GM18909 (cell line): Measurements from ENCODE around the gene NAALADL2.
"Not testable (repeated sequence)": the region's sequence is repeated elsewhere in the genome, so short reads cannot be mapped to it uniquely, and the experiment has no call there.

Experiments
- ATAC-seq: cut with Tn5 transposase; IDR thresholded peaks from one replicate; pipeline ENCODE4 v1.9.1; 2021; ENCODE audit warnings: mild to moderate bottlenecking; ENCODE audit not compliant: unreplicated experiment, poor library complexity

Gene NAALADL2

DNA sequence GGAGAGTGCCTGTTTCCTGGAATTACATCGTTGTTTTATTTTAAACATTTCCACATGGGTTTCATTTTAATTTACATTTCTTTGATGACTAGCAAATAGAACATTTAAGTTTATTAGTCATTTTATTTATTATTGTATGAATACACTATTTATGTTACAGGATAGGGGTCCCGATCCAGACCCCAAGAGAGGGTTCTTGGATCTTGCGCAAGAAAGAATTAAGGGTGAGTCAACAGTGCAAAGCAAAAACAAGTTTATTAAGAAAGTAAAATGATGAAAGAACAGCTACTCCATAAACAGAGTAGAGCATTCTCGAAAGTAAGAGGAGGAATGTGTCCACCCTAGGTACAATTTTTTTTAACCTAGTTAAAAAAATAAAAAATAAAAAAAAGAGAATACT lies 539.5 kb downstream of the NAALADL2 start:
- ATAC-seq = no peak

DNA sequence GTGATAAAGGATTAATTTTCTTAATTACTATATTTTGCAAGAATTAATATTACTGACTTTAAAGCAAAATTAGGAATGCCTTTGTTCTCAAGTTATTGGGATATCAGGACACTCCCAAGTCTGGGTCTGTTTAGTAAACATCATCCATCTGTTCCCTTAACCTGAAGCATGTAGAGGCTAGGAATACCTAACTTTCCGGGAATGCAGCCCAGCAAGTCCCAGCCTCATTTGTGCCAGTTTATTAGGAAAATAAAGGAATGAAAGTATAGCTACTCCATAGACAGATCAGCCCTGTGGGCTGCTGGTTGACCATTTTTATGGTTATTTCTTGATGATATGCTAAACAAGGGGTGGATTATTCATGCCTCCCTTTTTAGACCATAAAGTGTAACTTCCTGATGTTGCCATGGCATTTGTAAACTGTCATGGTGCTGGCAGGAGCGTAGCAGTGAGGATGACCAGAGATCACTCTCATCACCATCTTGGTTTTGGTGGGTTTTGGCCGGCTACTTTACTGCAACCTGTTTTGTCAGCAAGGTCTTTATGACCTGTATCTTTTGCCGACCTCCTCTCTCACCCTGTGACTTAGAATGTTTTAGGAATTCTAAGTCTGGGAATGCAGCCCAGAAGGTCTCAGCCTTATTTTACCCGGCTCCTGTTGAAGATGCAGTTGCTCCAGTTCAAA lies 540.2 kb downstream of the NAALADL2 start:
- no peak for ATAC-seq

DNA sequence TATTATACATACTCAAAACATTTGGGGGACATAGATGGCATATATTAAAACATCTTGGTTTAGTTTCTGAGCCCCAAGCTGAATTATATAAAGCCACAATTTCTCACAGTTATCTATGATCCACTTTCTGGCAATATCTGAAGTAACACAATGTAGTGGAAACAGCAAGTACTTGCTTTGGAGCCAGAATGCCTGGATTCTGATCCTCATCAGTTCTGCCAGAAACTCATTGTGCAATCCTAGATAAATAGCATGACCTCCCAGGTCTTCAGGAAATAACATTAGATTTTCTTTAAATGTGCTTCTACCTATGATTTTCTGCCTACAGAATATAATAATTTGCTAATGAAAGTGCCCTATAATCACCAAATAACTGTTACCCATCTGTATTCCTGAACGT lies 544.9 kb downstream of the NAALADL2 start:
- ATAC-seq = no peak

DNA sequence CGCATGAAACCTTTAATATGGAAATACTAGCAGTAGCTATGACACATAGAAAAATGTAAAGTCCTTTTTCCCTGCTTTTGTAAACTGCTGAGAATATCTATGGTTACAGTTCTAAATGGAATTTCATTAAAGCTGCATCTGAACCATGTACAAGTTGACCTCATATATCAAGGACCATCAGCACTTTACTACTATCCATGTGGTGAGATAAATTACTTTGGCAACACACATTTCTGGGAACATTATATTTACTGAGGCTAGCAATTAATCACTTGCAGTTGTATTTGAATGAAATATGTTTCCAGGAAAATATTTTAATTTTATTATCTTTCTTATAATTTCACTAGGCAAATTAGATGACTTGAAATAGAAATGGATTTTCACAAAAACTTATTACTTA lies 545.5 kb downstream of the NAALADL2 start:
- ATAC-seq = no peak

DNA sequence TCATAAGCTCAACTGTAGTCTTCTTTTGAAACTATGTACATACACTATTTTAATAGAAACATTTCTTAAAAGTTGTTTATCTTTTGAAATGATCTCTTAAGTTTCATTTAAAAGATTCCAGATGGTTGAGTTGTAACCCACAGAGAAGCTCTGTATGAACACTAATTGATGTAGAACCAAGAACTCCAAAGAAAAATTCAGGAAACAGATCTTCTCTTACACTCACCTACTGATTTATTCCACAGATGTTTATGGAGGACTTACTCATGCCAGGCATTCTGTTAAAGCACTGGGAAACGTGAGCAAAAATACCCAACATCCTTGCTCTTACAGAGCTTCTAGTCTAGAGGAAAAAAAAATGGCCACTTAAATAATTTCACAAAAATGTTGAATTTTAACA lies 551.1 kb downstream of the NAALADL2 start:
- no peak for ATAC-seq

DNA sequence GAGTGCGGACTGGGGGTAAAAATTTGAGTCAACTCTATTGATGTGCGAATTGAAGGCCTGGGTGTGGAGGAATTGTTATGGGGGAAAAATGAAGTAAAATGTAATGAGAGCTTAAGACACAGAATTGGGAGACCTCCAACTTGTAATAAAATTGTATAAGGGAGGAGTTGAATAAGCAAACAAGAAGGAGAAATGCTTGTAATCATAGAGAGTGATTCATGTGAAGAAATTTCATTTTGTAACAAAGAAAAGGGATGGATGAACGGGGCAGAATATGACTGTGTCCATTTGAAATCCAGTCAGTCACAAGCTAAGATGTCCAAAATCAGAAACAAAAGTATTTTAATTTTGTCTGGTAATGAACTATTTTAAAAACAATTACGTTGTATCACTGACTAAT lies 552.3 kb downstream of the NAALADL2 start:
- no peak for ATAC-seq

DNA sequence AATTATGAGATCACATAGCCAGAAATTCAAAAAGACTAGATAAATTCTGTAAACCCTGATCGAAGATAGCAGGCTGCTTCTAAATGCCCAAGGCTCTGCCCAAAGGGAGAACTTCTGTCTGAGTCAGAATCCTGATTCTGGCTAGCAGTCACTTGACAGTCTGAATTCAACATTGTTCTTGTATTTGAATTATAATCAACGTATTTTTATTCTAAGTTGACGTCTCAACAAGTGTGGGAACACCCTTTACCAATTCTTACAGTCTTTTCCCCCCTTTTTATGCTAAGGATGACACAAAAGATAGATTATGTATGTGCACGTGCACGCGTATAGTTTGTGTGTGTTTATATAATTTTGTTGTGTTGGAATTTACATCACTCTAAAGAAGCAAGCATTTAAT lies 552.8 kb downstream of the NAALADL2 start:
- ATAC-seq = no peak

DNA sequence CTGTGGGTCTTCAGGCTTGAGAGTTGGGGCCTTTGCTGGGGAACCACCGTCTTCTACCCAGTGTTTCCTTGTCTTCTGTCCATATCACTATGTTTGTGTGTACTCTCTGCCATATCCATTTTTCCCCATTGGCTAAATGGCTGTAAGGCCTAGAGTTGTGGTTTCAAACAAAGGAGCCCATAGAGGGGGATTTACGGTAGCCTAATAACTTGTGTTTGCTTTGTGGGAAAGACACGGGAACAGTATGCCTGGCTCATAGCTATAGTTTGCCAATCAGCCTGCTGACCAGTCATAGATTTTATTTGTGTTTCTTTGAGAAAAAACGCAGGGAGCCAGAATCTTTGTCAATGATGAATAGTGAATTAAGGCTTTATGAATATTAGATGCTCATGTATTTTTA lies 554.8 kb downstream of the NAALADL2 start:
- ATAC-seq = no peak

DNA sequence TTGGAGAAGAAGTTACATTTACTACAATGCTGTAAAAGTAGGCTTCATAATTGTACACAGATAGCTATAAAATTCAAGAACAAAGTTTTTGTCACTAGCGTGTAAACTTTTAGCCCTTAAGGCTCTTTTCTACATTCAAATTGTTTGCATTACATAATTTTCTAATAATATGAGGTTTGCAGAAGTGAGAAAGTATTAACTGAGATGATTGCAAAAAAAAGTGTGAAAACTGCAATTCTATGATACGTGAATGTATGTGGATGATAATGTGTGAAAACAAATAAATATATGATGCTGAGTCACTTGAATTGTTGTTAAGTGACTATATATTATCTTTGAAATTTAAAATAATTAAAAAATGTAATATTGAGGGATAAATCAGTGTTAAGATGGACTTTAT lies 557.5 kb downstream of the NAALADL2 start:
- ATAC-seq = no peak

DNA sequence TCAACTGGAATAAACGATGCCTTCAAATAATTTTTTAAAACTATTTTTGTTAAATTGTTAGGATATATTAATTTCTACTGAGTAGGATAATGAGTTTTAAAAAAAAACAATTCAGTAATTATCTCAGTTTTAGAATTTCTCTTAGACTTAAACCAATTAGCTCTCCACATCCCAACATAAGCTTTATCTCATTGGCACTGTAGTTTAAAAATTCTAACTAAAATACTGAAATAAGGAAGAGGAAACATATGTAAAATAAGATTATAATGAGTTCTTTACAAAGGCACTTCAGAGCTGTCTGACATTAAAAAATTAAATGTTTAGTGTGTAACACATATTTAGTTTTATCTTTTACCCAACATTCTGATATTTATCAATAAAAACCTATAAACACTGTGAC lies 558.3 kb downstream of the NAALADL2 start:
- ATAC-seq = no peak

DNA sequence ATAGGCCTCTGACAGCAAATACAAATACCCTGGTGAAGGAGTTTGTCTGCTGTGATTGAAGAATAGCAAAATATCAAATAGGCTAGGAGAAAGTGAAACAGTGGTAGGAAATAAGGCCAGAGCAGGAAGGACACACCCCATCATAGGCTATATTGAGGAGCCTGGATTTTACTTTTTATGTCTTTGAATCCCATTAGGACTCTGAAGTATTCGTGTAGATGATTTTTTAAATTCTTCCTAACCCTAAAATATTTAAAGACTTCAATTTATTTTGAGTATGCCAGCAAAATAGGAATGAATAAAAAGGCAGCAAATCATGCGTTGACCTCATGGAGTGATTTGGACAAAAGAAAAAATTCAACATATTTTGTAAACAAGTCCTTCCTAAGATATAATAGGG lies 562.8 kb downstream of the NAALADL2 start:
- ATAC-seq = no peak

DNA sequence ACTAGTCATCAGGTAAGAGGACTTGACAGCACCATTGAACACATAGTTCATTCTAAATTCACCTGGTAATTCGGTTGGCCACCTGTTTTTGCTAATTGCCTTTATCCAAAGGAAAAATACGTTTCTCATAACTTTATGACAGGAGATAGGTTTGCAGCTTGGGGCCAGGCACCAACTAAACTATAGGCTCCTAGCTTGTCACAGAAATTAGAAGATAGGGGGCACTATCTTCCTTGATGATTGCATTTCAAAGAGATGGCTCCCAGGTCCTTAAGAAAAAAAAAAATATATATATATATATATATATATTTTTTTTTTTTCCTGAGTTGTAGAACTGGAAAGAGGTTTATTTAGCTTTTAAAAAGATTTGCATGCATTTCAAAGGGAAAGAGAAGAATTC lies 563.6 kb downstream of the NAALADL2 start:
- no peak for ATAC-seq

DNA sequence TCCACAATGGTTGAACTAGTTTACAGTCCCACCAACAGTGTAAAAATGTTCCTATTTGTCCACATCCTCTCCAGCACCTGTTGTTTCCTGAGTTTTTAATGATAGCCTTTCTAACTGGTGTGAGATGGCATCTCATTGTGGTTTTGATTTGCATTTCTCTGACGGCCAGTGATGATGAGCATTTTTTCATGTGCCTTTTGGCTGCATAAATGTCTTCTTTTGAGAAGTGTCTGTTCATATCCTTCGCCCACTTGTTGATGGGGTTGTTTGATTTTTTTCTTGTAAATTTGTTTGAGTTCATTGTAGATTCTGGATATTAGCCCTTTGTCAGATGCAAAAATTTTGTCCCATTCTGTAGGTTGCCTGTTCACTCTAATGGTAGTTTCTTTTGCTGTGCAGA lies 564.7 kb downstream of the NAALADL2 start:
- not testable (repeated sequence) for ATAC-seq

DNA sequence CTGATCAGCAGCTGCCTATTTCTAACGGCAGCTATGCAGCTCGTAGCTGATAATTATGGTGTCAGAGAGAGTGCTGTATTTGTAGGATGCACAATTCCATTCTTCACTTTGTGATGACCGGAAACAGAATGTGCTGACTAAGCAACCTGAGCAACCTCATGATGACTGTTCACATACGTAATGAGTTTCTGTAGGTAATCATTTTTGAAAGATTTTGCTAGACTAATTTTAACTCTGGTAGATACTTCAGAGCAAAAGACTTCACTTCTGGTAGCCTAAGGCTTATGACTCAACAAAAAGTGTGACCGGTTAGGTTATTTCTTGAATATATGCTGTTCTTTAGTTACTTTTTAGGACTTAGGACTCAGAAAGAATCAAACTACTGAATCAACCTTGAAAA lies 567.7 kb downstream of the NAALADL2 start:
- ATAC-seq = no peak

DNA sequence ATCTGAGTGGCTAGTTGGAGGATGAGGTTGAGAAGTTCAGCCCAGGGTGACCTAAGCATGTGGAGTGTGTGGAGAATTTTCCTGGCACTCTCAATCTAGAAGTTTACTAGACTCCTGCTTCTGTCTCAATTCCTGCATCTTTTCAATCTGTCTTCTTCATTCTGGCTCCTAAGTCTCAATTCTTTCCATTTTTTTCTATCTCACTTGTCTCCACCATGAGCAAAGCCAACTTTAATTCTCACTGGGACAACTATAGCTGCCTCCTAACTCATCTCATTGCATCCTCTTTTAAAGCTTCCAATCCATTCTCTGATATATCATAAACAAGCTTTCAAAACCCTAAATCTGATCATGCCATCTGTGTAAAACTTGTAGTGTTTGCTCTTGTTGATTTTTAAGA lies 569.3 kb downstream of the NAALADL2 start:
- no peak for ATAC-seq

DNA sequence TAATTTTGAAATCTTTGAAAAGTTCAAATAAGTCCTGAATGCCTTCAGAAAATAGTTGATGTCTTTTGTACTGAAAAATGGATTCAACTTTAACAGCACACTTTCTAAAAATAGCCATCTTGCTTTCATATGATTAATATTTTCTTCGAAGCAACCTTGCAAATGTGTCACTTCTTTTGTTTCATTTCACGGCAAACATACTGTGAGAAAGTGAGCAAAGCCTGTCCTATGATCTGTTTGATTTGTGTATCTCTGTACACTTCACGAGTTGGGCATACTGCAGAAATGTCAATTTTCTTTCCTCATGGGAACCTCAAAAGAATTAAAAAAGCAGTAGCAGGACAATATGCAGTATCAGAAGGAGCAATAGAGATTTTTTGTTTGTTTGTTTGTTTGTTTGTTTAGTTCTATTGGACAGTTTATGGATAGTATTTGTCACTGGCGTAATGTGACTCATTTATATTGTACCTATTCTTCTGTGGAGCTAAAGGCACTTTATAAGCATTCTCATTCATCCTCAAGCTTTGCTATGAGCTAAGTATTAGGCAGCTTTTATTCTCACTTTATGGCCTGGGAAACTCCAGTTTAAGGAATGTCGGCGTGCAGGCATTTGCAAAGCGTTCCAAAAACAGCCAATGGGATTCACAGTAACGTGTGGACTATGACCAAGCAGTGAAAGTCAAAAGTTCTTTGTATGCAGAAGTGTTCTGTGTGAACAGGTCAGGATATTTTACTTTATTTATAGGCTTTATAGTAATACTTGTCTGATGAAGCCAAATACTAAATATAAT lies 572.0 kb downstream of the NAALADL2 start:
- no peak for ATAC-seq

DNA sequence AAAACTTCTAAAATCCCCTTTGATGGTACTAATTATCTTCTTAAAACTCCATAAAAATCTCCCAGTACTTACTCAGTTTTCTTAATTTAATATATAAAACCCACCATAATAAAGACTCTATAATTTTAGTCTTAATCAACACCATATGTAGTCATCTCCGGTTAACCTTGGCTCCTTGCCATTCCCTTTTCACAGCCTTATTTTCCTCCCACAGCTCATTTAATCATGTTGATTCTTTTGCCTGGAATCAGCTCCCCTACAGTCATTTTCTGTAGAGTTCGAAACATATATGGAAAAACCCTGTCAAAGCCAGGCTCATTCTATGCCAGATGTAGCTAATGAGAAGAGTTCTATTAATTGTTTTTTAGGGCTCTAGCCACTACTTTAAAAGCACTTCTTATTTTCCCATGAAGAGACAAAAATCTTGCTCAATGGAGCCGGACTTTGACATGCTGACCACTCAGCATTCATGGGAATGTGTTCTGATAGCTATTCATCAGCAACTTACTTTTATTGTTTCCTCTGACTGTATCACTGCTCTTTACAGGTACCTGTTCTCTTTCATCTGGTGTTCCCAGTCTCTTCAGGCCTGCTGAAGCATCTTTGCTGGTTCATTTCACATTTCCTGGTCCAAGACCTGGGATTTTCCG lies 573.4 kb downstream of the NAALADL2 start:
- ATAC-seq = no peak

DNA sequence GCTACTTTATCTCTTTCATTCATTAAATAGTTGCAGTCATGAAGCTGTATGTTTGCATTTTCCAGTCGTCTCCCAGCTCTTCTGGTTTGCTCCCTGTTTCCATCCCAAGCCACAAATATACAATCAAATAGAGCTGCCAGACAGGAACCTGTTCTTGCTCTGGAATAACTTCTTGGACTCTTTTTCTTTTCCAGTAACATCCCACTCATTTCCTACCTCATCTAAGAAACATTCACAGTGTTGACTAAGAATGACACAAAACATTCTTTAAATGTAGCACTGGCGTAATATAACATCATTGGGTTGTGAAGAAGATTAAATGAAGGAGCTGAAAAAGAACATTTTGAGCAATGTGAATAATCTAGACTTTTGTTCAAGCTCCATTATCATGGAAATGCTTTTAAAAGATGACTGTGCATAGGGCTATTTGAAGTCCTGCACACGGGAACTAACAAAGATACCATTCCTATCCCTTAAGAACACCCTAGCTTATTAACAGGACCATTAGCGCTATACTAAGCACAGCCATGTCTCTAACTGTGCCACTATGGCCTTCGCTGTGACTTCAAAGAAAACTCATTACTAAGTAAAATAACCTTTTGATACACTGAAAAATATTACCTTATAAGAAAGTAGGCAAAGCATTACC lies 574.0 kb downstream of the NAALADL2 start:
- no peak for ATAC-seq

DNA sequence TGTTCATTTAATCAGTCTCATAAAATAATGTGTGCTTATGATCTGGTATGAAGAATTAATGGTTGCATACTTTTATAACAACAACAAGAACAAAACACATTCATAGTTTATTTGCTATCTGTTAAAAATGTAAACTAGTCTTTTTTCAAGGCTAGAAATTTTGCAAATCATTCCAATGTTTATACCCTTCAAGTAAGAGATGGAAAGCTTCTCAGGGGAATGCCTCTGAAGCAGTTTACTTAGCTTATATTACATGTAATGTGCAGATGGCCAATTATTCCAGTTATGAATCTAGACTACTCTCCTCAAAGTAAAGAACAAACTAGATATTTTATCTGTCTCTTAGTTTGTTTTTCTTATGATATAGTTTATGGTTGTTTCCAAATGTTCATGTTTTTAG lies 575.4 kb downstream of the NAALADL2 start:
- no peak for ATAC-seq

DNA sequence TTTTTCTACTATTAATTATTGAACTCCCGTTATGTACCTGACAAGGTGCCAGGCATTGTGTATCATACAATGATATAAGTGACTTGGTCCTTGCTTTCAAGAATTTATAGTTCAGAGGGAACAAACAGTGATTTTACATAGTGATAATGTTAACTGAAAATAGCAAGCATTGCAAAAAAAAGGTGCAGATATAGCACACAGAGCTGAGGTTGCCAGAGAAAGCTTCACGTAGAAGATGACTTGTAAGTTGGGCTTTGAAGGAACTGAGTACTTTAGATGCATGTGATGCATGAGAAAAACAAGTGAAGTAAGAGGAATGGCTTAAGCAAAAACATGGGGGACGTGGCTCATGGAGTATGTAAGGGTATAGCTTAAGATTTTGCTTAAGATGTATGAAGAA lies 584.5 kb downstream of the NAALADL2 start:
- ATAC-seq = no peak

DNA sequence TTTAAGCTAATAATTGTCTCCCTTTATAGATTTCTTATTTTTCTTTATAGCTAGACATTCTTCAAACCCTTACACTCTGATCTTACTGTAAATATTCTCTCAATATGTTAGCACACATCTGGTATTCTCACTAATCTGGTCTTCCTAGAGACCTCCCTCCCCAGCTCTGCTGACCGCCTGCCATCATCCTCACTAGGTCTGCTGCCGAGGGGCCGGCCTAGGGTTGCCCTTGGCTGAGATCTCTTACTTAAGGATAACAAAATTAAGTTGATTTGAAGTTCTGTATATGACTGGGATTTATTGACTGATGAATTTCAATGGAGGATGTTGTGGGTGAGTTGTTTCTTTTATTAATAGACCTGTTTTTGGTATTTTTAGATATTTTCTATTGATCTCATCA lies 586.6 kb downstream of the NAALADL2 start:
- ATAC-seq = no peak
